Measurements from ENCODE around the gene MRPL52.
"Not testable (repeated sequence)": the region's sequence is repeated elsewhere in the genome, so short reads cannot be mapped to it uniquely, and the experiment has no call there.

MRPL52 gene

DNA sequence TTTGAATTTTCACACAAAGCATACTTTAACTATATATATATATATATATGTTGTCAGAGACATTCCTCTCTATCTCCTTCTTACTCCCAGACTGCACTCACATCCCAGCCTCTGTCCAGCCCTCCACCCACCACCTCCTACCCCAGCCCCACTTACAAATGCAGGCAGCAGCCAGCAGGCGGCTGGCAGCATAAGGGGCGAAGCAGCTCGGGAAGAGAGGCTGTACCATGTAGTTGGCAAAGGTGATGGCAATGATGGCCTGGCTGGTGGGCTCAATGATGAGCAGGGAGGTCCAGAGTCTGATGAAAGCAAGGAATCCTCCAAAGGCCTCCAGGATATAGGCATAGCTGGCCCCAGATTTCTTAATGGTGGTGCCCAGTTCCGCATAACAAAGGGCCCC lies 16.9 kb upstream of the MRPL52 start:
- DNase-seq, result no peak

DNA sequence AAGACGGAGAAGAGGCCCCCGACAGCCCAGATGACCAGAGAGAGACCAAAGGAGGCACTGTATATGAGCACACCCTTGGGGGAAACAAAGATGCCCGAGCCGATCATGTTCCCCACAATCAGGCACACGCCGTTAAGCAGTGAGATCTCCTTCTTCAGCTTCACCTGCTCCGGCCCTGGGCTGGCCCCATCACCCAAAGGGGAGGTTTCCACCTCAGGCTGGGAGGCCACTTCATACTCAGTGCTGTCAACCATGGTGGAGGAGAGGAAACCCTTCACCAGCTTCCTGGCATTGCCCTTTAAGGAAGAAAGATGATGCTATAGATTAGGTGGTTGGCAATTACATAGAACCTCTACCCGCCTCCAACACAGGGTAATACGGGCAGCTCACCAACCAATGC lies 16.5 kb upstream of the MRPL52 start:
- DNase-seq, result no peak

DNA sequence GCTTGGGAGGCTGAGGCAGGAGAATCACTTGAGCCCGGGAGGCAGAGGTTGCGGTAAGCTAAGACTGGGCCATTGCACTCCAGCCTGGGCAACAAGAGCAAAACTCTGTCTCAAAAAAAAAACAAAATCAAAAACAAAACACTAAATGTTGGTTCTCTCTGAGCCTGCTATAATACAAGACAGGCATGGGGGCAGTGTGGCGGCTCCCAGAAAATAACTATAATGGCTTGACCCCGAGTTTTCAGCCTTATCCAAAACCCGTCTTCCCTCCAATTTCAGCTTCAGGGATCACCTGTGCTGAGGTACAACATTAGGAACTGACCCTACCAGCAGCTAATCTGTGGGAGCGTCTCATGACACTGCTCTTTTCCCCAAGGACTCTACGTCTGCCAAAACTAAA lies 15.3 kb upstream of the MRPL52 start:
- DNase-seq, result no peak

DNA sequence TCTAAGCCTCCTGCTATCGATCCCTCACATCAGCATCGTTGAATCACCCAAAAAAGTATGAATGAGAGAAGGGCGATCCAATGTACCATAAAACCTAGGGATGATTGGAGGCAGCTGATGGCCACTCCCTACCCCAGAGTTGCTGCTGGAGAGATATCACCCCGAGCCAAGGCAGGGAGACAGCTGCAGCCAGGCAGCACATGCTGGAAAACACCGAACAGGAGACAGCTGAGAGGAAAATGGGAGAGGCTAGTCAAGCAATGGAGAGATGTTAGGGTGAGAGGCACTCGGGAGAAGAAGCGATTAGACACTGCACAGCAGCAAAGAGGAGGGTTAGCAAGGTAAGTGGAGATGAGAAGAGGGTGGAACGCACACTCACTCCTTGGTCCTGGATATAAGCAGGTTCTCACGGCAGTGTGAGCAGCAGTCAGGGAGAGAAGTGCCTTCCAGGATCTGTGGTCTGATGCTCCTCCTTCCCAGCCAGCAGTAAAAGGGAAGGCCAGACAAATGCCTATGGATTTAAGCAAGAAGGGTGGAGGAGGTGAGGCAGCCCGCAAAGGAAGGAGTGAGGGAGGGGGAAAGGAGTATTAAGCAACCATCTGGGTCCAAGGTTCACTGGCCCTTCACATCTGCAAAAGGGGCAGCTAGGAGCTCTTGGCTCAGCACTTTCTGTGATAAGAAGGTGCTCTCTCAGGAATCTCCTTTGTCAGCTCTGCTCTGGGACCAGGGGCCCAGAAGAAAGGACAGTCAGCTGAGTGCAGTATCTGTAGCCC lies 14.6 kb upstream of the MRPL52 start, which contains the start of gene SLC7A7:
Gene SLC7A7, minus strand, starts transcription at position 495 of the 773 bp plus-strand sequence. CDS start 2,037 bp downstream, outside the sequence.
- DNase-seq, result no peak

DNA sequence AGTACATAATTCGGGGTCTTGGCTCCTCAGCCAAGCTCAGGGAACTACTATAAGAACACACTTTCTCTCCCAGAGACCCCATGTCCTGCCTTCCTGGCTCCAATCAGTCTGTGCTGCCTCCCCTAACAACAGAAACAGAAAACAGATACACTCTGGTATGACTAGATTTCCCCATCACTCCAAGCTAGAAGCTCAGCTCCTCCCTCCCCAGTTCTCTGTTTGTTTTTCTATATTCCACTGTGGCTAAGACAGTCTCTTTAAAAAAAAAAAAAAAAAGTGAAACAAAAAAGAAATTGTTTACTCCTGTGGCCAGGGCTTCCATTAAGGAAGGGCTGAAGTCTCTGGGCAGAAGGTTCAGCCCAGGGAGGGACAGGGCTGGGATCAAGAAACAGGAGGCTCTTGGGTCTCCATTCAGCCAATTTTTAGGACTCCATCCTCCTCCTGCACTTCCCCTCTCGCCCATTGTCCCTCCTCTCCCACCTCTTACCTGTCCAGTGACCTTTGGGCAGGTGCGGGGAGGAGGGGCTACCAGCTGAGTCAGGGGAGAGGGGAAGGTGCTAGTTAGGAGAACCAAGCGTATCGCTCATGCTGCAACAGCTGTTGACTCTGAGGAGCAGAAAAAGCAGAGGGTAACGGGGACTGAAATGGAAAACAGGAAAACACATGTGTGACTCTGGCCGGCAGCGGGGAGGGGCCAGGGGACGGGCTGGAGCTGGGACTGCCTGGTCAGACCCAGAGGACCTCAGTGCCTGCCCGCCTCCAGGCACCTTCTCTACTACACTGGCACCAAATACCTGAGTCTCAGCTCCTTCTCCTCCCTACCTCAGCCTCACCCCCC lies 10.3 kb upstream of the MRPL52 start:
- DNase-seq, result no peak

DNA sequence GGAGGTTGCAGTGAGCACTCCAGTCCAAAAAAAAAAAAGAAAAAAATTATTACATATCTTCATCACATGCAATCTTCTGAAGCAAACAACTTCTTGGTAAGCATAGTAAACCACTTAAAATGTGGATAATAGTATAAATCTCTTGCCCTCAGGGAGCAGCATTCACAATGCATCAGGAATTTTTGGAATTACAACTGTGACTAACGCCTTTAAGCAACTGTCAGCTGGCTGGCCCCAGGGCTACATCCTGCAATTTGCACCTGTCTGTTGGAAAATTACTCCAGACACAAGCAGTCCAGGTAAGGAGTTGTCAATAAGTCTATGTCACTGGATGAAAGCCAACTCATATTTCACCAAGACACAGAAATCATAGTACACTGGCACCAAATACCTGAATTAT lies 9.0 kb upstream of the MRPL52 start:
- DNase-seq, result no peak

DNA sequence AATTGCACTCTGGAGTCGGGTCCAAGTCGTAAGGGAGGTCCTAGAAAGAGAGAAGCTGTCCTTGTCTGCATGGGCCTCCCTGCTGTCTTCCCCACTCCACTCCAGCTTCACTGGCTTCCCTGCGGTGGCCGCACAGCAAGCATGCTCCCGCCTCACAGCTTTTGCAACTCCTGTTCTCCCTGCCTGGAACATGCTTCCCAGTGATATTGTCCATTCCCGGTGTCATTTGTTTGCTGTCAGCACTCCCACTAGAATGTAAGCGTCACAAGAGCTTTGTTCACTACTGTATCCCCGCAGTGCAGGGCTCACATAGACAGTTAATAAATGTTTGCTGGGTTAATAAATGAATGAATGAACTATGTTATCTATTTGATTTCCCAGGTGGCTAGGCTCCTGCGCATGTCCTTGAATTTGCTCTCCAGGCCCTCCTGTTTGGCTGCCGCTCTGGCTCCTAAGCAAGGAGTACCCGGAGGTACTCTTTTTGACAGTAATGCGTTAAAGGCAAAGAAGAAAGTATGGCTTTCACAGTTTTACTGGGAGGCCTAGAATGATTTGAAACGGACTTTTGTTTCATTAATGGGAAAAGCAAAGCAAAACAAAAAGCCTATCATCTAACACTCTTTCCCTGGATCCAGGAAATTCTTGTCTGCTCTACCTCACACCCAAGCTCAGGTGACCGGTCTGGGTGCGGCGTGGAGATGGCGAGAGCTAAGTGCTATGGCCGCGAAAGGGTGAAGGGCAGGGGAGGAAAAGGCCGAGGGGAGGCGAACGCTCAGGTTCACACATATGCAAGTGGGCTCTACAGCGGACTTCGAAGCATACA lies 8.3 kb upstream of the MRPL52 start:
- DNase-seq, result no peak

DNA sequence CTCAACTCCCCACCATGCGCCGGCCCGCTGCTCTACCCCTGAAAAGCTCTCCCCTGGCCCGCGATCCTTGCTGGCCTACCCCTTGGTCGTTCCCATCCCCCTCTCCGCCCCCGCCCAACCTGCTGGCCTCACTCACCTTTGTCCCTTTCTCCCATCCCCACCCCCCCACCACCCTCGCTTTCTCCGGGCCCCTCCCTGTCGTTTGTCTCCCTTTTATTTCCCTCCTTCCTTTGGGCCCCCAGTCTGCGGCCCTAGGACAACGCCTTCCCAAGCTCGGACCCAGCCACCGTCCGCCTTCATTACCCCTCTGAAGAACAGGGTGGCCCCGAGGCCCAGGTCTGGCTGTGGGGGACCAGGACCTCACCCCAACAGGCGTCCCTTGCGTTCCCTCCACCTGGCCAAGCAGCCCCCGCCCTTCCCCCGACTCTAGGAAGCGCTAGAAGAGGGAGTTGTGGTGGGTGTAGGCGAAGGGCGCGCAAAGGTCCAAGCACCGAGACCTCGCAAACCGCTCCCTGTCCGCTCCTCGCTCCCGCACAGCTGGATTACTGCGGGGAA lies 7.6 kb upstream of the MRPL52 start:
- no peak for DNase-seq

DNA sequence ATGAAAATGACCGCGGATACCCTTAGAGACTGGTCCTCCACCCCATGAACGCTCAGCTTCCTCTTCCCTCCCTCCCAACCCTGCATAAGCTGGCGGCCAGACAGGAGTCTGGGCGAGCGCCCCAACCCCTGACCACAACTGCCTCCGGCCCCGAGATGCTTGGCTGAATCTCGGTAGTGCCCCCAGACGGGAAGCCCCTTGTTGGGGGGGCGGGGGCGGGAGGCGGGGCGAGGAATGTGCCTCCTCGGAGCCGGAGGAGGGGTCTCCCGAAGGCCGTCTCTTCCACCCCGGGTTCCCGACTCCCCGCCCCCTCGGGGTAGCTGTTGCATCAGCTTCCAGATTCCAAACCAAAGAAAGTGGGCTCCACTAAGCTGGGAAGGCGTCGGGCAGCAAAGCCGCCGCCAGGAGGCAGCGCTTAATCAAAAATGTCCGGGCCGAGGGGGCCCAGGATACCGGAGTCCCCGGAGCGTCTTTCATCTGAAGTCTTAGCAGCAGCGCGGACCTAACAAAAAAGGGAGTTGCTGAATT lies 7.1 kb upstream of the MRPL52 start:
- no peak for DNase-seq

DNA sequence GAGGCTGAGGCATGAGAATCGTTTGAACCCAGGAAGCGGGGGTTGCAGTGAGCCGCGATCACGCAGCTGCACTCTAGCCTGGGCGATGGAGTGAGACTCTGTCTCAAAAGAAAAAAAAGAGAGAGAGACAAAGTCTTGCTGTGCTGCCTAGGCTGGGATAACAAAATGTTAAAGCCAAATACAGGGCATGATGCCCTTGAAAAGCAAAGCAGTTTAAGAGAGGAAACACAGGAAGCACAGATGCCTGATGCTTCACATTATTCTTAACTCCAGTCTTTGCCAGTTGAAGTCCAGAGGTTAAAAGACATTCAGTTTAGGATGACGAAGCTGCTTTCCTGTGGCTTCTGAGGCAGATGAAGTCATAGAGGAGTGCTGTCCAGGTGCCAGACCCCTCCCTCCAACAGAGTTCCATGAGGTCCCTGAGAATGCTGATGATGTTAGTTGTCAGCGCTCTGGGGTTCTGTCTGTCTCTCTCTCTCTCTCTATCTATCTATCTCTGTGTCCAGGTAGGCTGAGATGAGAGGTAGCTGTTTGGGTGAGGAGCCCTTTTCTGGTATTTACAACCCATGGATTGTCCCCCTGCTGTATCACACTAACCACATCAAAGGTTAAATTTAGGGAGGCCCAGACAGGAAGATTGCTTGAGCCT lies 4.9 kb upstream of the MRPL52 start:
- no peak for DNase-seq

DNA sequence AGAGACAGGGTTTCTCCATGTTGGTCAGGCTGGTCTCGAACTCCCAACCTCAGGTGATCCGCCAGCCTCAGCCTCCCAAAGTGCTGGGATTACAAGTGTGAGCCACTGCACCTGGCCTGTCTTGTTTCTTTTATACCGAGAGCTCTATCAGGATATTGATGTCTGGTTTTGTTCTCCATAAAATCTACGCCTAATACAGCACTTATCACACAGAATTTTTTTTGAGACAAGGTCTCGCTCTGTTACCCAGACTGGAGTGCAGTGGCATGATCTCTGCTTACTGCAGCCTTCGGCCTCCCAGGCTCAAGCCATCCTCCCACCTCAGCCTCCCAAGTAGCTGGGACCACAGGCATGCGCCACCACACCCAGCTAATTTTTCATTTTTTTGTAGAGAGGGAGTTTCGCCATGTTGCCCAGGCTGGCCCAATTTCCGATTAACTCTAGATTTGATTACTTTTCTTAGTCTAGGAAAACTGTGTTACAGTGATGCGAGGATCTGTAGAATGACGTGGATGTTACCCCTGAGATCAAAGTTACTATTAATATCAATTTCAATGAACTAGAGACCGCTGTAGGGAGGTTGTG lies 519 bp upstream of the MRPL52 start:
- DNase-seq, result not testable (repeated sequence)

DNA sequence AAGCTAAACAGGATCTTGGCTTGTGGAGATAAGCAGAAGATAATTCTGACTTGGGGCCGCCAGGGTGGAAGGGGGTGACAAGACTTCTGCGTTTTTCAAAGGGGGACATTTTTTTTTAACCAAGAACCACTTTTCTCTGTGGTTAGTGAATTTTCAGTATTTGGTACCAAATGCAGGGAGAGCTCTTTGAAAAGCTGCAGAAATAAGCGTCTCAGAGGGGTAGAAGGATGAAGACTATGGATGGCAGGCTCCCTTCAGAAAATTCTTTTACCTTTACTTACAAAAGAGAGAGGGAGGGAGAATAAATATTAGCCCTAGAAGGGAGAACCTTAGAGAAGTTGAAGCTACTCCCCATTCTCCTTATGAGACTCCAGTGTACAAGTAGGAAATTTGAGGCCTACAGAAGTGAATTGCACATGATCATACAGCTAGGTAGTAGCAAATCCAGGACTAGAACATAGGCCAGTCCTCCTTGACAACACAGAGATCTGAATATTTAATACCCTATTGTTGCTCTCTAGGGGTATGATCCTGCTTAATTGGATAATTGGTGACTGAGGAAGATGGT lies 840 bp downstream of the MRPL52 start:
- DNase-seq, result no peak

DNA sequence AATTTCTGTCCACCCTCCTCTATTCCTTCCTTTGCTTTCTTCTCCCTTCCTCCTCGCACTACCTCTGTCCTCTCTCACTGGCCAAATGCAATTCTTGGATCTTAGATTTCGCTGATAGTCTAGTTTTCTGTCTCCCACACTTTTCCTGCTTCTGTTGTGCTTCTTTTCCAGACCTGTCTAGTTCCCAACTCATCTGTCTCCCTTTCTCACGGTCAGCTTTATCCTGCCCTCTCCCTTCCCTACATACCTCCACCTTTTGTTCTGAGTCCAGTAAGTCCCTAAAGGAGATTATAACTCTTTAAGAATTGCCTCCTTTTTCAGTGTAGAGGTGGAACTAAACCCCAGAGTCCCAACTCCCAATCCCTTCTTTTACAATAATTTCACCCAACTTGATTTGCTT lies 5.8 kb downstream of the MRPL52 start:
- no peak for DNase-seq

DNA sequence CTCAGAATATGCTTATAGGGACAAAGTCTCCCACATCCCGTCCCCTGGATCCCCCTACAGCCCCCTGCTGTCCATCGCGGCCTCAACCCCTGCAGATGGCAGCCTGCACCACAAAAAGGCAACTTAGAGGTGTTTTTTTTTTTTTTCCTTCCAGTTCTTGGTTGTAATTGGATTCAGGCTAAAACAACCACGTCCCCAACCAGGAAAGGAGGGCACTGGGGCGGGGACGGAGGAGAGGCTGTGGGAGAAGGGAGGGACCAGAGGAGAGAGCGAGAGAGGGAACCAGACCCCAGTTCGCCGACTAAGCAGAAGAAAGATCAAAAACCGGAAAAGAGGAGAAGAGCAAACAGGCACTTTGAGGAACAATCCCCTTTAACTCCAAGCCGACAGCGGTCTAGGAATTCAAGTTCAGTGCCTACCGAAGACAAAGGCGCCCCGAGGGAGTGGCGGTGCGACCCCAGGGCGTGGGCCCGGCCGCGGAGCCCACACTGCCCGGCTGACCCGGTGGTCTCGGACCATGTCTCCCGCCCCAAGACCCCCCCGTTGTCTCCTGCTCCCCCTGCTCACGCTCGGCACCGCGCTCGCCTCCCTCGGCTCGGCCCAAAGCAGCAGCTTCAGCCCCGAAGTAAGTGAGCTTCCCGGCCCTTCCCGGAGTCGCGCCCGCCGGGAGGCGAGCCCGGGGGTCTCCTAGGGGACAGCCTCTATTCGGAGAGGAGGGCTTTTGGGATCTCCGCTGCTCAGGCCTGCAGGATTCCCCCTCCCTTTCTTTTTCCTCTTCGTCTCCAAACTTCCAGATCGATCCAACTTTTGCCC lies 6.8 kb downstream of the MRPL52 start, which contains the start of gene MMP14:
Gene MMP14, plus strand, starts transcription at position 285 of the 813 bp plus-strand sequence. Its CDS starts 233 bp downstream, at position 518.
- no peak for DNase-seq

DNA sequence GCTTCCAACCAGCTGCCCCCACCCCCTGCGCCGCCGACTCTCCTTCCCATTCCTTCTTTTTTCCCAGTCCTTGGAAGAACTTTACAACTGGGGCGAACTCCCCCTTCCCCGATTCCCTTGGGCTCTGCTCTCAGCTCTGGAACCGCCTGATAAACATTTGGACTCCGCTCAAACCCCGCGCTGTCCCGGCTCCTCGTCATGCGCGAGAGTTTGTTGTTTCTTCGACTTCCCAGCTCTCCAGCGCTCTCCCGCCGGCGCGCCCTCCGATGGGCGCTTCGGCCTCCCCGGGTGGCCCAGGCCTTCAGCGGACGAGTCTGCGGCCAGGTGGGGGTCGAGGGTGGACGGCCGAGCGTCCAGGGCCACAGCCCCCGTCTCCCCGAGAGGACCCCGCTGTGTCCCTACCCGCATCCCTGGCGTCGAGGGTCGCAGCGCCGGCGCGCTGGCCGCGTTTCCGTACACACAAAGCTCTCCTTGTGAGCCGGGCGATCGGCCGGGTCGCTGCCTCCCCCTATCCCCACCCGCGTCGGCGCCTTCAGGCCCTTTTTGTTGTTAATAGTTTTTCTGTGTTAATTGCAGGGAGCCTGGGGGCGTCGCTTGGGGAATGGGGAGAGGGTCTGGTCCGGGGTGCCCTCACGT lies 7.5 kb downstream of the MRPL52 start:
- DNase-seq, result no peak

DNA sequence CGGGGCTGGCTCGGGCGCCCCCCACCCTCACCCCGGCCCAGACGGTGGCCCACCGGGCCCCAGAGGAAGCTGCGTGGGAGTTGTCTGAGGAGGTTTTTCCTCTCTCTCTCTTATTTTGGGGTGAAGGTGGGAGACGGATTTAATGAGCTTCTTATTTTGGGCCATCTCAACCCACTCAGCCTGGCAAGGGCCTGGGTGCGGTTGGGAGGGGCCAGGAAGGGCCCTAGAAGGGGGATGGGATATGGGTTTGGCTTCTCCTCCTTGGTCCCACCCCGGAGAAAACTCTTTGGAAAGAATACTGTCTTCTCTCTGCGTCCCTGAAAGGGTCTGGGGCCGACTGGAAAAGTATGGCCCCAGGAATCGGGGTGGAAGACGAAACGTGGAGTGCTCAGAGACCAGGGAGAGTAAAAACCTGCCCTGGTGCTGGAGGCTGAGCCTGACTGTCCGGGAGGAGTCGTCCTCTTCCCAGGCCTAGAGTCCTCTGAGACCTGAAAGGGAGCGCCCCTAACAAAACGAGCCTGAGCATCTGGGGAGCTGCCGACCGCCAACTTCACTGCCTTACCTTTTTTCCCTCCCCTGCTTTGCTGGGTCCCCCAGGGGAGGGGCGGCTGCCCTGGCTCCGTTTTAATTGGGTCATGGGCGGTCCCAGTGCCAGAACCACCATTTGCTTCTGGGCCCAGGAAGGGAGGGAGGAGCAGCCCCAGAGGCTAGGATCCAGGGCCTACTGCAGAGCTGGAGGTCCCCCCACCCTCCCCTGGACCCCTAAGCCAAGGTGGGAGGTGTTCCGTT lies 8.3 kb downstream of the MRPL52 start:
- DNase-seq, result no peak

DNA sequence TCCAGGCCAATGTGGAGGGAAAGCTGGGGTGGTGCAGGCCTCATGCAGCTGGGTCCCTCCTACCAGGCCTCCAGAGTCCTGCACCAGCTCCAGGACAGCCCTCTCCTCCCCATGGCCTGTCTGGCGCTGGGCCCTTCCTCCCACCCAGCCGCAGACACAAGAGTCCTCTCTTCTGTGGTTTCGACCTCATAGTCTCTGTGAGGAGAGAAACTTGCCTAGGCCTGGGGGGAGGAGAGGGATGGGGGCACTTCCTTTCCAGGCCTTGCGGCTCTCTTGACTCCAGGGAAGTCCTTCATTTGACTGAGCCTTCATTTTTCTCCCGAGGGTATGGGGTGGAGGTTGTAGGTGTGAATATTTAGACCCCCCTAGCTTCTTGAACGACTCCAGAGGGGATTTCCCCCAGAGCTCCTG lies 8.9 kb downstream of the MRPL52 start:
- no peak for DNase-seq

DNA sequence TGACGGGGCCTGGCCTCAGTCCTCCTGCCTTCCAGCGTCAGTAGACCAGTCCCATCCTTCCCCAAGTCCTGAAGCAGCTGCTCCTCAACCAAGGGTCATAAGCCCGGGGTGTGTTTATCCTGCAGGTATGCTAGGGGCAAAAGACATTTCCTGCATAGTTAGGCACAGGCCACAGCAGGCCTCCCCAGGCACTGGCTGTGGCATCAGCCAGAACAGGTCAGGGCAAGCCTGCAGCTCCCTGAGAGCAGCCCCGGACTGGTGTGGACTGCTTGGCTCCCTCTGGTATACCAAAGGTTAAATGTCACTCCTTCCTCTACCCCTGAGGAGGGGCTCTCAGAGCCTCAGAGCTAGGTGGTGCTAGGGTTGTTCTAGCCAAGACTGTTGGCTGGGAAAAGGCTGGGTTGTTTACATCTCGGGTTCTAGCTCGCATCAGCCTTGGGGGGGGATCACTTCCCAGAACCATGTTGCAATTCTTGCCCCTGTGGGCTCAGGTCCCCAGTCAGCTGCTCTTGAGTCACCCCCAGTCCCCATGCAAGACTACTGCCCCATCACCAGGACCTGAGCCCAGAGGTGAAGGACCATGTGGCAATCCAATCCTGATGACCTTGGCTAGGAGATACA lies 9.6 kb downstream of the MRPL52 start:
- no peak for DNase-seq

DNA sequence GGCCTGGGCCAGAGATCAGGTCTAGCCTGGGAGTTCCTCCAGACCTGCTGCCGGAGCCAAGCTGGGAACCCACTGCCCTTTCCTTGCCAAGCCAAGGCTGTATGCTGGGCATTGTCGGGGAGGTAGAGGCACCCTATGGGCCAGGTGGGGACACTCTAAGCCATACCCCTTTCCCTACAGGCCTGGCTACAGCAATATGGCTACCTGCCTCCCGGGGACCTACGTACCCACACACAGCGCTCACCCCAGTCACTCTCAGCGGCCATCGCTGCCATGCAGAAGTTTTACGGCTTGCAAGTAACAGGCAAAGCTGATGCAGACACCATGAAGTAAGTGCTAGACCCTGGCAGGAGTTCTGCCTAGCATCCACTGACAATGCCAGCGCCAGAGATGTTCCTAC lies 11.6 kb downstream of the MRPL52 start:
- DNase-seq, result no peak
